Head of caudate nucleus (tissue), 42 donors: ENCODE measurements around the gene MYD88.

Experiments
- DNase-seq, 42 donors: peaks; one replicate each; pipeline versions ENCODE4 v3.0.0 to v3.0.0-alpha.2; 2020 to 2021; ENCODE audit warnings: mixed read lengths in 7 of 42
- intact Hi-C: fragments of 100-400 bp; cut with DNase I; formaldehyde crosslinking; loops from one replicate; pipeline ENCODE4 v1.15.0; 2022

Gene MYD88

GRCh38 chr3:38138349-38139190, at the start of gene MYD88:
Gene MYD88 (plus strand): TSS chr3:38138661. CDS start chr3:38138701, 40 bp downstream.
- intact Hi-C loops: loop anchor here (10.0 kb wide), 2 partner anchors 316 to 346 kb away; partner anchors contain the start of gene ACVR2B
- peak in 41 of 42 donors; percentile 44 to 87 (median 70) for DNase-seq

GRCh38 chr3:38089163-38089562, 49.3 kb upstream of the MYD88 start:
- intact Hi-C loops: no loop called here
- no peak for DNase-seq

GRCh38 chr3:38090453-38090852, 48.0 kb upstream of the MYD88 start:
- DNase-seq: no peak
- intact Hi-C loops: no loop called here

- DNase-seq: no peak
- intact Hi-C loops: no loop called here
Measured at GRCh38 chr3:38094999-38095398, 43.5 kb upstream of the MYD88 start.

GRCh38 chr3:38095669-38096483, 42.6 kb upstream of the MYD88 start:
- DNase-seq: peak in 4 of 42 donors; percentile 21 to 38 (median 34)

GRCh38 chr3:38097446-38098375, 40.8 kb upstream of the MYD88 start:
- DNase-seq: no peak
- intact Hi-C loops: loop anchor here (1.0 kb wide), 1 partner anchor 39 kb away; no protein-coding TSS in a partner anchor

More at GRCh38 chr3:38095669-38096483, 42.6 kb upstream of the MYD88 start:
- intact Hi-C loops: no loop called here

- no peak for DNase-seq
- intact Hi-C loops: no loop called here
Measured at GRCh38 chr3:38098376-38098723, 40.1 kb upstream of the MYD88 start.

- no peak for DNase-seq
- intact Hi-C loops: no loop called here
Measured at GRCh38 chr3:38099518-38099917, 38.9 kb upstream of the MYD88 start.

- intact Hi-C loops: no loop called here
- no peak for DNase-seq
Measured at GRCh38 chr3:38100498-38100897, 38.0 kb upstream of the MYD88 start.

GRCh38 chr3:38101811-38102443, 36.5 kb upstream of the MYD88 start:
- no peak for DNase-seq
- intact Hi-C loops: no loop called here

GRCh38 chr3:38102444-38102814, 36.0 kb upstream of the MYD88 start:
- no peak for DNase-seq
- intact Hi-C loops: no loop called here

- intact Hi-C loops: no loop called here
- DNase-seq: no peak
Measured at GRCh38 chr3:38105525-38105924, 32.9 kb upstream of the MYD88 start.

GRCh38 chr3:38107911-38108648, 30.4 kb upstream of the MYD88 start:
- intact Hi-C loops: no loop called here
- peak in 2 of 42 donors; percentile 2 to 27 for DNase-seq

GRCh38 chr3:38108649-38109579, 29.5 kb upstream of the MYD88 start:
- intact Hi-C loops: no loop called here
- peak in 2 of 42 donors; percentile 14 to 33 for DNase-seq

- peak in 3 of 42 donors; percentile 18 to 29 (median 21) for DNase-seq
- intact Hi-C loops: no loop called here
Measured at GRCh38 chr3:38109580-38110313, 28.7 kb upstream of the MYD88 start.
